Heart left ventricle (tissue), 13 donors: ENCODE measurements around the gene PTGDS.

Experiments
- CTCF ChIP-seq, 12 donors: fragments of 200-600 bp; sonication (generic) in 4 of 12; IDR thresholded peaks; one replicate each; pipeline versions ENCODE4 v1.5.0 to v1.8.0; 2018 to 2022; ENCODE audit warnings: antibody characterized with exemption in 12 of 12, mild to moderate bottlenecking in 5 of 12
- POLR2A ChIP-seq, 2 donors: fragments of 450-650 bp; IDR thresholded peaks; one replicate each; pipeline ENCODE4 v1.6.1; 2017; ENCODE audit warnings: antibody characterized with exemption in 2 of 2, mild to moderate bottlenecking in 2 of 2, moderate library complexity in 2 of 2
- donor health status: ischemic (EF 13 %, LVEDD 7.1; RV severe dilation, severe dysfunction).
- donor health status: DM: no; HTN: yes; CAD: no.
- donor health status: DM: no; HTN: no; CAD: no.
- donor health status: ischemic (EF 25% LVEDD 6.9; RV normal size, moderate dysfunction).
- donor health status: ischemic (EF 25% LVEDD 5.7; RV mildly dilated, moderate dysfunction).
- donor health status: ischemic (EF 35%, LVEDD 5.7; RV mildly dilated, moderate dysfunction).
- donor health status: nonischemic (EF 11% LVEDD 7.7; RV severe dilation, severe dysfunction).
- donor health status: DM: yes; HTN: yes; CAD: no.
- donor health status: PGD.
- donor health status: ischemic (EF 29% LVEDD 5.4; RV normal size, mild dysfunction).
- donor health status: nonischemic (EF 23%, LVEDD 6.1; RV moderate dilation, normal function).

GRCh38 chr9:136962701-136963248, 14.5 kb upstream of the PTGDS start:
- no peak for TF ChIP-seq CTCF (IDR thresholded peaks at IDR 0.05)
- TF ChIP-seq POLR2A (IDR thresholded peaks at IDR 0.05), result no peak
